ENCODE measurements around the gene ZNF334.

- TF ChIP-seq SMC3 (IDR thresholded peaks at IDR 0.05; ENCODE audit: low read depth, low read length) (no peak), POLR2A (IDR thresholded peaks at IDR 0.05; ENCODE audit: low read depth, low read length) (no peak), FOS (IDR thresholded peaks at IDR 0.05; ENCODE audit: low read depth, low read length) (no peak), CTCF (conservative IDR thresholded peaks at IDR 0.05; ENCODE audit: low read depth, low read length) (no peak), ELK1 (IDR thresholded peaks at IDR 0.05; ENCODE audit: borderline replicate concordance, low read depth, low read length) (no peak), RCOR1 (IDR thresholded peaks at IDR 0.05; ENCODE audit: insufficient replicate concordance, low read length) (no peak), RFX5 (IDR thresholded peaks at IDR 0.05; ENCODE audit: low read depth, low read length) (no peak), MAZ (IDR thresholded peaks at IDR 0.05; ENCODE audit: borderline replicate concordance, low read depth, low read length) (no peak), CEBPB (IDR thresholded peaks at IDR 0.05; ENCODE audit: low read depth, low read length) (no peak), MXI1 (IDR thresholded peaks at IDR 0.05; ENCODE audit: borderline replicate concordance, low read depth, low read length) (no peak), RAD21 (IDR thresholded peaks at IDR 0.05; ENCODE audit: low read length) (no peak), USF2 (IDR thresholded peaks at IDR 0.05; ENCODE audit: low read depth, low read length) (no peak), MAFK (IDR thresholded peaks at IDR 0.05; ENCODE audit: low read depth, low read length) (no peak), BHLHE40 (IDR thresholded peaks at IDR 0.05; ENCODE audit: low read depth, low read length) (no peak)
Measured at GRCh38 chr20:46548688-46549087, 35.3 kb upstream of the ZNF334 start.
